NAMALWA (cell line): ENCODE data around the gene FCER1G.
A peak's percentile ranks its signal among the peaks of the same experiment; 100 is the strongest.
"Not testable (repeated sequence)": the region's sequence is repeated elsewhere in the genome, so short reads cannot be mapped to it uniquely, and the experiment has no call there.

ENCODE experiments used
- DNase-seq: peaks from one replicate; pipeline ENCODE4 v3.0.0-alpha.2; 2015; ENCODE audit warnings: low spot score

FCER1G gene

DNA sequence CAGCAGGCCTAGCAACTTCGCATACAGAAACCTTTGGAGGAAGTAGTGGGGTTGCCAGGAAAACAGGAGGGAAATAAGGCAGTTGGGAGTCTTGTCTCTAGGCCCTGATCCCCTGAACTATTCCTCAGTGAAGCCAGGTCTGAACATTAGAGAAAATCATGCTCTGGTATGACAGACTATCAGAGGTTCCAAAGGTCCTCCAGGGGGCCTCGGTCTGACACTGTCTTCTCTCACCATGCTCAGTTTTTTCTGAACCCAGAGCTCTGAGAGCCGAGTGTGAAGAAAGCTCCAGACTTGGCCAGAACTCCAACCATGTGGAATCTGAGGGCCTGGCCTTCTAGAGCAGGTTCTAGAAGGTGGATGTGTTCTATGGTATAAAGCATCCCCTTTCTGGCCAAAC, 14.8 kb downstream of the FCER1G start:
- DNase-seq: peak; percentile 67

GRCh38 chr1:161230762-161231161, 15.7 kb downstream of the FCER1G start:
- DNase-seq: no peak

- DNase-seq: no peak
These were observed 18.0 kb downstream of the FCER1G start for GRCh38 chr1:161233102-161233501.

DNA sequence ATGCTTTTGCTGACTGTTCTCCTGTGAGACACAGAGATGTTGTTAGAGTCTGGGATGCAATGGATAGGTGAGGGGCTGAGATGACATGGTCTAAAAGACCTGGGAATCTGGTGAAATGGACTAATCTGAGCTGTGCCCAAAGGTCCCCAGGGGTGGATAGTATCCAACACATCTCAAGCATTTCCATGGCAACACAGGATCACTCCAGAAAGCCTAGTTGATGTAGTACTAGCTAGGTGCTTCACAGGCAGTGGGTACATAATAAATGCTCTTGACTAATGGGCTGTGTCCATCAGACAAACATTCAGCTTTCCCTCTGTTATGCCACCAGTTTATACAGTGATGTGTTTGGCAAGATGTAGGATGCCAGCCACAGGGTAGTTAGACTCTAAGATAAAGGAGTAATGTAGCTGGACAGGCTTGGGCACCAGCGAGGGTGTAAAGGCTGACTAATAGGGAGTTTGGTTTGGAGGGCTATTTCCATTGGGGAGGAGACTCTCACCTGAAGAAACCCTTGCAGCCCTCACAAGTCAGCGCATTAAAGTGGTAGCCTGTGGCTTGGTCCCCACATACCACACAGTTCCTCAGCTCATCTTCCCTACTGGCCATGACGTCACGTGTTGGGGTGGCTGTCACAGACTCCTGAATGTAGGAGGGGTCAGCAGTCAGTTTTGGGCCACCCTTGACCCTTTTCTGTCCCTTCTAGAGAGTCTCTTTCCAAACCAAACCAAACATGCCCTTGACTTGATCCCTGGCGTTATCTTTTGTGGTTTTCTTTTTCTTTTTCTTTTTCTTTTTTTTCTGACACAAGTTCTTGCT, 21.1 kb downstream of the FCER1G start:
- no peak for DNase-seq

GRCh38 chr1:161238039-161238473, 23.0 kb downstream of the FCER1G start, which contains the start of gene NR1I3:
Gene NR1I3, minus strand, starts transcription at chr1:161238203. Its CDS starts 1,638 bp downstream, at chr1:161236565.
- DNase-seq: peak; percentile 1

DNA sequence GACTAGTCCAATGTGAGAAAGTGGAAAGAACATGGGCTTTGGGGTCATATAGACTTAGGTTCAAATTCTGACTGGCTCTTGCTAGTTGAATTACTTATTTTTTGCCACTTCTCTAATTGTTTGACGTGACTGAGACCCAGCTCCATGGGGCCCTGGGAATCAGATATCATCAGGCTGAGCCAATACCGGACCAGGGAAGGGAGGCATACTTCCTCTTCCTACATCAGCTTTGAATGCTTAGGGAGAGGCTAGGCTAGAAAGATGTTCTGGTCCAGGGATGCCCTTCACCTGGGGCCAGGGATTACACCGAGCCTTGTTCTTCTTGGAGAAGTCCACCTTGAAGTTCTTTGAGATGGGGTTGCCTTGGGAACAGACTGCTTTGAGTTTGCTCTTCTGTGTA, 26.6 kb downstream of the FCER1G start:
- no peak for DNase-seq

- no peak for DNase-seq
These were observed 27.2 kb downstream of the FCER1G start for GRCh38 chr1:161242313-161242712.

DNA sequence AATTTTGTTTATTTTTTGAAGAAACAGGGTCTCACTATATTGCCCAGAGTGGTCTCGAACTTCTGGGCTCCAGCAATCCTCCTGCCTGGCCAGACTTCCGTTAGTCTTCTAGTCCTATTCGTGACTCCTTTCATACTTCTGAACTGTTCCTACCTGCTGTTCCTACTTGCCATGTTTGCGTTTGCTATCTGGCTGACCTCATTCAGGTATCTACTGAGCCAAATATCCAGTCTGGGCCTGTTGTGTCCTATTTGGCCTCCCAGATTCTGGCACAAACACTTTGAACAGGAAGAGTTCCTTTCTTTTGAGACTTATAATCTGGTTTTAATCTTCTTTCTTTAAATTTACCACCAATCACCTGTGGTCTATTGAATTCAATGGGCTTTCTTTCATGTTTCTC, 29.8 kb downstream of the FCER1G start:
- DNase-seq: no peak

DNA sequence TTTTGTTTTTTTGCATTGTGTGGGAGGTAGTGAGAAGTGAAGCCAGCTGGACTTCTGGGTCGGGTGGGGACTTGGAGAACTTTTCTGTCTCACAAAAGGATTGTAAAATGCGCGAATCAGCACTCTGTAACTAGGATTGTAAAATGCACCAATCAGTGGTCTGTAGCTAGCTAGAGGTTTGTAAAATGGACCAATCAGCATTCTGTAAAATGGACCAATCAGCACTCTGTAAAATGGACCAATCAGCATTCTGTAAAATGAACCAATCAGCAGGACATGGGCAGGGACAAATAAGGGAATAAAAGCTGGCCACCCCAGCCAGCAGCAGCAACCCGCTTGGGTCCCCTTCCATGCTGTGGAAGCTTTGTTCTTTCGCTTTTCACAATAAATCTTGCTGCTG, 35.0 kb downstream of the FCER1G start:
- not testable (repeated sequence) for DNase-seq

DNA sequence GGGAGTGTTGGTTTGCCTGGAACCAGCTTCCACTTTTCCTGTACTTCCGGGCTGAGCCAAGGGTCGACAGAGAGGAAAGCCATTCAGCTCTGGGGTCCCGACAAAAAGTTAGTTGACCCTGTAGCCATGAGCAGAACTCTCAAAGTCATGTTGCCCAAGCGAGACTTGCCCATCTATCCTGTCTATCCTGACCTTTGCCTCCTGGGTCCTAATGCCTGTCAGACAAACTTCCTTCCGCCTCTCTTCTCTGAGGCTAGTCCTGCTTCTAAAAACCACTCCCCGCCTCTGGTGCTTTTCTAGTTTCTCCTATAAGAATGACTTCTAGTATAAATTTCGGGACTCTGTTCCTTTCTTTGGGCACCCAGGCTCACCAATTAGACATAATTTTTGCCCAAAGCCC, 35.7 kb downstream of the FCER1G start:
- DNase-seq: no peak

GRCh38 chr1:161251579-161251978, 36.5 kb downstream of the FCER1G start:
- no peak for DNase-seq

DNA sequence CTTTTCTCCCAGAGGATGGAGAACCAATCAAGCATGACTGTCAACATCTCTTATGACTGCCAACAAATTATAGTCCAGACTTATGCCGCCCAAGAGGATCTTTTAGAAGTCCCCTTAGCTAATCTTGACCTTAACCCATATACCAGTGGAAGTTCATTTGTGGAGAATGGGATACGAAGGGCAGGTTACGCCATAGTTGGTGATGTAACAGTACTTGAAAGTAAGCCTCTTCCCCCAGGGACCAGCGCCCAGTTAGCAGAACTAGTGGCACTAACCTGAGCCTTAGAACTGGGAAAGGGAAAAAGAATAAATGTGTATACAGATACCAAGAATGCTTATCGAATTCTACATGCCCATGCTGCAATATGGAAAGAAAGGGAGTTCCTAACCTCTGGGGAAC, 40.2 kb downstream of the FCER1G start:
- not testable (repeated sequence) for DNase-seq

DNA sequence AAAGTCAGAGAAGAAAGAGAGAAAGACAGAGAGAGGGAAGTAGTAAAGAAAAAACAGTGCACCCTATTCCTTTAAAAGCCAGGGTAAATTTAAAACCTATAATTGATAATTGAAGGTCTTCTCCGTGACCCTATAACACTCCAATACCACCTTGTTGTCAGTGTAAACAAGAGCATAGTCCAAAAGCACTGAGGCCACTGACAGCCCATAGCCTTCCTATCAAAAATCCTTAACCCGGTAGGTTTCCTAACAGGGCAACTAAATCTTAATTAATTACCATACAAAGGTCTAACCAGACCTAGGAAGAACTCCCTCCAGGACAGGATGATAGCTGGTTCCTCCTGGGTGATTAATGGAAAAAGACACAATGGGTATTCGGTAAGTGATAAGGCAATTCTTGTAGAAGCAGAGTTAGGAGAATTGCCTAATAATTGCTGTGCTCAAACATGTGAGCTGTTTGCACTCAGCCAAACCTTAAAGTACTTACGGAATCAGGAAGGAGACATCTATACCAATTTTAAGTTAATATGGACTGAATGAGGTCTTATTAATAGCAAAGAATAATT, 40.9 kb downstream of the FCER1G start:
- not testable (repeated sequence) for DNase-seq

GRCh38 chr1:161257109-161257508, 42.0 kb downstream of the FCER1G start:
- peak; percentile 35 for DNase-seq

GRCh38 chr1:161258439-161259344, 43.6 kb downstream of the FCER1G start, which contains the start of gene PCP4L1:
Gene PCP4L1, plus strand, starts transcription at chr1:161258745. Its CDS starts 230 bp downstream, at chr1:161258975.
- peak; percentile 42 for DNase-seq

DNA sequence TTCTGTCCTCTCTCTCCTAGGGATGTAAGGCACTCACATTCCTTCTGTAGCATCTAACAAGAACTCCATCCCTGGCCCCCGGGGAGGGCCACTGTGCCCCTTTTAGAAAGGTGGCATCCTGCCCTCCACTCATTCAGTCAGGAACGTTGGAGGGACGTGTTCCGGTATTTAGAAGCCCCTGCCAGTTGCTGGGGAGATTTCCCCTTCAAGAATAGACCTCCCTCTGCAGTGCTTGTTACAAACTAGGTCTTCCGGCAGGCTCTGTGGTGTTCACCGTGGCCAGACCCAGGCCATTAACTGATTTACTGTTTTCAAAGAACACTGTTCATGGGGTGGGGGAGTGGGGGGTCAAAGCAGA, 44.2 kb downstream of the FCER1G start:
- no peak for DNase-seq

DNA sequence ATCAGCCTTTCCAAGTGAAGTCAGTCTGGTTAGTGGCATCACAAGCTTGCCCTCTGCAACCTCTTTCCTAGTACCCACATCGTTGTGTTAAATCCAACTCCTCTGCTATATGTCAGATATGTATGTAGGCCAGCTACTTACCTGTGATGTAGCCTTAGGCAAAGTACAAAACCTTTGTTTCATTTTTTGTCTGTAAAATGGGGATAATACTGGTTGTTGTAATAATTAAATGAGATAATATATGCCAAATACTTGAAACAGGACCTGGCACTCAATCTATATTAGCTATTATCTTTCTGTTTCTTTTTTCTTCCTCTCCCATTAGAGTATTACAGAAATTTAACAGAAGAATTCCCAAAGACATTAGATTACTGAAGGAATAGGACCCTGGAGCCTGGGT, 44.7 kb downstream of the FCER1G start:
- no peak for DNase-seq

- no peak for DNase-seq
These were observed 45.5 kb downstream of the FCER1G start for GRCh38 chr1:161260376-161261260.

DNA sequence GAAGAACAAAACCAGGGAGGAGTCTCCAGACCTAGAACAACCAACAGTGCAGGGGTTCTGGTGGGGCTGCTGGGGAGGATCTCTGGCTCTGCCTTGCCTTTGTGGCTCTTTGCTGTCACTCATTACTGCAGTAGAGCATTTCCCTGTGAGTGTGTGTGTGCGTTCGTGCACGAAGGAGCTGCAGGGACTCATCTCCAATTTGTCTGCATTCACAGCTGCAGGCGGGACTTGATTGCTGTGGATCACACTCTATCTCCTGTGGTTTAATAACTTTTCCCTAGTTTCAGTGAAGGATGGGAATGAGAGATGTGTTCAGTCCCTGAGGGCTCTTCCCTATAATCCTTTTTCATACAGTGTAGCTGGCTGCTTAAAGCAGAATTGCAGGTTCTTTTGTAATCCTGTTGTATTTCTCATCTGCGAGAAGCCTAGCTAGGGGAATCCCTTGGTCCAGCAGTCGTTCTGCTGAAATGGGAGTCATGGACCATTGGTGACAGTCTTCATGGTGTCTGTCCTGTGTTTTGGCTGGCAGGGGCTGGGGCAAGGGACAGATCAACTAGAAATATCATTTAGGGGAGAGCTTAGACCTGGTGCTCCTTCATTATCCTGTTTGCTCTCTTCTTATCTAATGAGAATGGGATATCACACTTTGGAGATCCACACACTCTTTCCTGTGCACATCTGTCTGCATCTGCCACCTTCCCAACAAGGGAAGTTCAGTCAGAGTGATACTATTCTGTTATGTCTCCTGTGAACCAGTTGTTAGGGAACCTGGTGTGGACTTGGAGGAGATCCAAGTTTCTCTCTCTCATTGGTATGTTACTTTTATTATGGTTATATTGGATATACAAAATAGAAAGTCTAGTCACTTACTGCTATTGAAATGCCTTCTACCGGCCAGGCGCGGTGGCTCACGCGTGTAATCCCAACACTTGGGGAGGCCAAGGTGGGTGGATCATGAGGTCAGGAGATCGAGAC, 46.5 kb downstream of the FCER1G start:
- peak; percentile 65 for DNase-seq

- no peak for DNase-seq
These were observed 50.2 kb downstream of the FCER1G start for GRCh38 chr1:161265305-161265704.
